ENCODE measurements around the gene AFDN. TPM values are rescaled to one million over a fixed set of nuclear protein-coding genes. Genes with fewer than 3 reads are reported as not detected.

The AFDN gene
- total RNA-seq, 3 donors from 2014 or later (not counting 1 experiment from before 2014, with no cell fraction given): 6.3 to 9.3 (median 7.9) TPM

DNA sequence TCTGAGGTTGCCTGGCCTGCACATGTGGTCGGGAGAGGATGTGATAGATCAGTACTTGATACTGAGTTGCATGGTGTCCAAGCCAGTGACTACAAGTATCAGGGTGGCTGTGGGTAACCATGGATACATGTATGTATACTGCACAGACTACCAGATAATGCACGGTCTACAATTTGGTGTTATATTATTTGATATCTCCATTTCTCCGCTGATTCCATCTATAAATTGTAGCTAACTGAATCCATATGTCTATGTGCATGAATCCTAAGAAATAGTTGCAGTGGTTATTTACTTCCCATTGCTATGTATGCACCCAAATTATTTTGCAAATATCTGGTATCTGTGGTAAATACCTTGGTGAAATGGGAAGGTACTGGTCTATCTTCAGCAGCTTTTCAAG is 87.0 kb downstream of the AFDN start:
- no peak for TF ChIP-seq CTCF (IDR thresholded peaks at IDR 0.05)
- Histone ChIP-seq H3K4me3 (ENCODE audit: low read length) (no peak overlapping the region), H3K27me3 (ENCODE audit: control insufficient read depth, insufficient read depth, low read length) (no peaks in the 10 kb centered on the region), H3K36me3 (ENCODE audit: control insufficient read depth, insufficient read depth, low read length) (no peaks in the 10 kb centered on the region), H3K27ac (ENCODE audit: low read length) (no peak overlapping the region), H3K4me1 (ENCODE audit: control insufficient read depth, insufficient read depth, low read length) (no peaks in the 10 kb centered on the region), H3K9me3 (ENCODE audit: control insufficient read depth, insufficient read depth, low read length) (no peaks in the 10 kb centered on the region)
- Mint-ChIP-seq H3K27ac (no peak overlapping the region), H3K4me1 (no peaks in the 10 kb centered on the region), H3K36me3 (no peaks in the 10 kb centered on the region), H3K9me3 (no peaks in the 10 kb centered on the region), H3K27me3 (ENCODE audit: low read depth in 2 of 2) (peaks cover 0 to 2% of the 10 kb centered on the region in 2 donors), H3K4me3 (no peak overlapping the region)
- ATAC-seq (no peak), DNase-seq (no peak)
- intact Hi-C loops (cut with micrococcal nuclease): no loop called here
- 86% methylated on average over 3 of the region's 3 CpGs for WGBS (ENCODE audit: insufficient coverage)

DNA sequence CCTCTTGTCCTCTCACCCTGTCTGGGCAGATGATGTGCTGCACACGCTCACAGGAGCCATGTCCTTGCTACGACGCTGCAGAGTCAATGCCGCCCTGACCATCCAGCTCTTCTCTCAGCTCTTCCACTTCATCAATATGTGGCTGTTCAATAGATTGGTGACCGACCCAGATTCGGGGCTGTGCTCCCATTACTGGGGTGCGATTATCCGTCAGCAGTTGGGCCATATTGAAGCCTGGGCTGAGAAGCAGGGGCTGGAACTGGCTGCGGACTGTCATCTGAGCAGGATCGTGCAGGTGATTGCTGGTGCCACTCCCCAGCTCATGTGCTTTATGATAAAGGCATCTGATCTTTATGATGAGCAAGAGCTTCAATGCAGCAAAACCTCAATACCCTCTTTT is 88.4 kb downstream of the AFDN start:
- Mint-ChIP-seq H3K27ac (no peak overlapping the region), H3K4me1 (no peaks in the 10 kb centered on the region), H3K27me3 (ENCODE audit: low read depth in 2 of 2) (peaks cover 0 to 2% of the 10 kb centered on the region in 2 donors), H3K36me3 (no peaks in the 10 kb centered on the region), H3K9me3 (no peaks in the 10 kb centered on the region), H3K4me3 (no peak overlapping the region)
- Histone ChIP-seq H3K27ac (ENCODE audit: low read length) (no peak overlapping the region), H3K36me3 (ENCODE audit: control insufficient read depth, insufficient read depth, low read length) (no peaks in the 10 kb centered on the region), H3K9me3 (ENCODE audit: control insufficient read depth, insufficient read depth, low read length) (no peaks in the 10 kb centered on the region), H3K4me1 (ENCODE audit: control insufficient read depth, insufficient read depth, low read length) (no peaks in the 10 kb centered on the region), H3K4me3 (ENCODE audit: low read length) (no peak overlapping the region), H3K27me3 (ENCODE audit: control insufficient read depth, insufficient read depth, low read length) (no peaks in the 10 kb centered on the region)
- DNase-seq (no peak), ATAC-seq (no peak)
- no peak for TF ChIP-seq CTCF (IDR thresholded peaks at IDR 0.05)
- intact Hi-C loops (cut with micrococcal nuclease): no loop called here
- 93% methylated on average over 10 of the region's 10 CpGs for WGBS (ENCODE audit: insufficient coverage)

DNA sequence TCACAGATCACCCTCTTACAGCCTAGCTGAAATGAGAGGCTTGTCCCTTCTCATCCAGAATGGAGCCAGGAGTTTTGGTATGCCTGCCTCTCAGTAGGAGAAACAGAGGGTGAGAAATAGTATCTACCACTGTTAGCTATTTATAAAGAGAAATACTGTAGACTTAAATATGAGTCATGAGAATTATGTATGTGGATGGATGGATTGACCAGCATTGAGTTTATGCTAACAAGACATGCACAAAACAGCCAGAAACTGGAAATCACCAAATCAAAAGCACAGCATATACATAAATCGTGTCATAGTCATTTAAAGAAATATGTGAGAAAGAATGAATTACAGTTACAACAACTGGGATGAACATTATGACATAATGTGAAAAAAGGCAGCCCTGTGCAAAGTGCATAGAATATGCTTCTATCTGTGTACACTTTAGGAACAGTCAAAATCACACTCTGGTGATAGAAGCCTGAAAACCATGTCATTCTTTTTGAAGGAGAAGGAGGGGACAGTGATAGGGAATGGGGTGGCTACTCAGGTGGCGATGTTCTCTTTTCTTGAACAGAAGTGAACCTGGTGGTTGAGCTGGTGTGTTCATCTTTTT is 90.9 kb downstream of the AFDN start:
- H3K4me1 Mint-ChIP-seq: no peaks in the 10 kb centered on the region
- H3K4me3 Mint-ChIP-seq: no peak overlapping the region
- no peaks in the 10 kb centered on the region for H3K27me3 ChIP-seq (ENCODE audit: control insufficient read depth, insufficient read depth, low read length)
- no peaks in the 10 kb centered on the region for H3K4me1 ChIP-seq (ENCODE audit: control insufficient read depth, insufficient read depth, low read length)
- H3K9me3 Mint-ChIP-seq: no peaks in the 10 kb centered on the region
- no peak overlapping the region for H3K27ac Mint-ChIP-seq
- DNase-seq (no peak), ATAC-seq (no peak)
- intact Hi-C loops (cut with micrococcal nuclease): no loop called here
- H3K27me3 Mint-ChIP-seq (ENCODE audit: low read depth in 2 of 2): peaks cover 0 to 2% of the 10 kb centered on the region in 2 donors
- no peaks in the 10 kb centered on the region for H3K36me3 ChIP-seq (ENCODE audit: control insufficient read depth, insufficient read depth, low read length)
- WGBS (ENCODE audit: insufficient coverage): 100% methylated on average over 1 of the region's 2 CpGs
- H3K9me3 ChIP-seq (ENCODE audit: control insufficient read depth, insufficient read depth, low read length): no peaks in the 10 kb centered on the region
- no peak overlapping the region for H3K27ac ChIP-seq (ENCODE audit: low read length)
- H3K4me3 ChIP-seq (ENCODE audit: low read length): no peak overlapping the region
- H3K36me3 Mint-ChIP-seq: no peaks in the 10 kb centered on the region
- no peak for TF ChIP-seq CTCF (IDR thresholded peaks at IDR 0.05)

Measured in natural killer cell (primary cell).